K562 (cell line): Measurements from ENCODE around the gene RAB6B. TPM values are rescaled to one million over a fixed set of nuclear protein-coding genes. Genes with fewer than 3 reads are reported as not detected.

Experiments used
- CBFA2T3 ChIP-seq: fragments of 450-650 bp; IDR thresholded peaks from 2 replicates; pipeline ENCODE4 v1.6.1; 2017
- CCNT2 ChIP-seq: IDR thresholded peaks from 2 replicates; pipeline ENCODE4 v1.6.1; 2011; ENCODE audit warnings: borderline replicate concordance, low read depth, mild to moderate bottlenecking, moderate library complexity, mixed read lengths, low read length; ENCODE audit not compliant: insufficient read length; ENCODE audit errors: extremely low read depth
- CHAMP1 ChIP-seq: fragments of 450-650 bp; IDR thresholded peaks from 2 replicates; pipeline ENCODE4 v1.6.1; 2016; ENCODE audit warnings: mild to moderate bottlenecking
- DACH1 ChIP-seq: fragments of 450-650 bp; IDR thresholded peaks from 2 replicates; pipeline ENCODE4 v1.6.1; 2018; ENCODE audit not compliant: partially characterized antibody
- NEUROD1 ChIP-seq: fragments of 150-350 bp; IDR thresholded peaks from 2 replicates; pipeline ENCODE4 v1.6.1; 2014; ENCODE audit warnings: borderline replicate concordance, low read length, low read depth; ENCODE audit not compliant: partially characterized antibody
- NFE2L1 ChIP-seq: fragments of 450-650 bp; IDR thresholded peaks from 2 replicates; pipeline ENCODE4 v1.6.1; 2016; ENCODE audit warnings: missing genetic modification characterization, low read depth, mild to moderate bottlenecking, missing compliant biosample characterization, moderate library complexity, borderline replicate concordance
- STAT5A ChIP-seq: IDR thresholded peaks from 2 replicates; pipeline ENCODE4 v1.6.1; 2012; ENCODE audit warnings: low read length, inconsistent platforms, borderline replicate concordance
- TAL1 ChIP-seq: fragments of 450-650 bp; IDR thresholded peaks from 2 replicates; pipeline ENCODE4 v1.6.1; 2016; ENCODE audit warnings: mild to moderate bottlenecking
- polyA plus RNA-seq, 8 experiments: library from polyadenylated mRNA; depleted of rRNA in 4 of 8; stranded (reverse) in 5 of 8; unstranded in 3 of 8; fragments of >200 nt; fragmentation: Nextera tagmentation in 2 of 8; fragmentation: Illumina TruSeq in 1 of 8; extraction: Ambion mirVana in 2 of 8; extraction: Trizol in 1 of 8; gene quantifications; 2 replicates each; pipeline versions ENCODE4 v1.2.1 to v1.2.3, GENCODE V29; 2011 to 2014; ENCODE audit warnings: inconsistent platforms in 1 of 8, missing spikeins in 1 of 8
- total RNA-seq, 7 experiments: library from RNA; depleted of rRNA in 6 of 7; stranded (reverse); fragments of >200 nt in 6 of 7; fragmentation: Illumina TruSeq in 2 of 7; extraction: Trizol in 2 of 7; gene quantifications; 2 replicates each; pipeline versions ENCODE4 v1.2.1 to v1.2.3, GENCODE V29; 2011 to 2021; ENCODE audit warnings: low replicate concordance in 1 of 7

The RAB6B gene
- total and polyA plus RNA-seq, 9 of the 15 experiments (the other 6 are each of a cell fraction or from before 2014, with no cell fraction given) = 0.60 to 18.1 (median 1.5) TPM

- TF ChIP-seq CHAMP1 = no peak
- TF ChIP-seq NEUROD1 = no peak
- peak; percentile 55 for TF ChIP-seq DACH1
- TF ChIP-seq CCNT2 = peak; percentile 21
- no peak for TF ChIP-seq NFE2L1 (tag)
- TF ChIP-seq STAT5A = peak; percentile 32; the same call in 1 of the 2 replicates
- TF ChIP-seq TAL1 = peak; percentile 70; the same call in 1 of the 2 replicates
- TF ChIP-seq CBFA2T3 = peak; percentile 91
Measured at GRCh38 chr3:133892541-133893231, 3.0 kb downstream of the RAB6B start (continued).
